Right lobe of liver (tissue), 6 donors: ENCODE measurements around the gene DNAH8. TPM values are rescaled to one million over a fixed set of nuclear protein-coding genes. Genes with fewer than 3 reads are reported as not detected.

ENCODE experiments used
- ATAC-seq, 4 donors: fragments of 200-7000 bp; cut with Tn5 transposase; one replicate each; pipeline ENCODE4 v1.9.1; 2020; ENCODE audit warnings: mild to moderate bottlenecking in 4 of 4, moderate library complexity in 4 of 4
- DNase-seq, 3 donors: peaks; one replicate each; pipeline ENCODE4 v3.0.0-alpha.2; 2020
- H3K27ac ChIP-seq, 3 donors: fragments of 200-600 bp; one replicate each; pipeline ENCODE4 v1.8.0; 2022
- H3K27me3 ChIP-seq, 2 donors: fragments of 200-600 bp; one replicate each; pipeline ENCODE4 v1.8.0; 2022
- H3K36me3 ChIP-seq, 4 donors: fragments of 200-600 bp; sonication (generic) in 1 of 4; one replicate each; pipeline versions ENCODE4 v1.5.1 to v1.8.0; 2017 to 2022; ENCODE audit warnings: control low read depth in 1 of 4
- H3K4me1 ChIP-seq, 4 donors: fragments of 200-600 bp; sonication (generic) in 1 of 4; one replicate each; pipeline versions ENCODE4 v1.5.1 to v1.8.0; 2017 to 2022; ENCODE audit warnings: control low read depth in 1 of 4
- H3K4me3 ChIP-seq, 3 donors: fragments of 200-600 bp; one replicate each; pipeline ENCODE4 v1.8.0; 2022
- H3K9me3 ChIP-seq, 4 donors: fragments of 200-600 bp; sonication (generic) in 1 of 4; one replicate each; pipeline versions ENCODE4 v1.5.1 to v1.8.0; 2017 to 2022; ENCODE audit warnings: control low read depth in 1 of 4
- POLR2A ChIP-seq: fragments of 450-650 bp; IDR thresholded peaks from one replicate; pipeline ENCODE4 v1.6.1; 2017; ENCODE audit warnings: antibody characterized with exemption, mild to moderate bottlenecking
- WGBS: methylation state at CpG from one replicate; pipeline ENCODE4 v1.1.6; 2018; ENCODE audit warnings: low coverage, low lambda C conversion rate; ENCODE audit not compliant: insufficient coverage; ENCODE audit errors: missing lambda C conversion rate; 5-methylcytosine and 5-hydroxymethylcytosine counted together
- intact Hi-C, 2 donors: fragments of 100-400 bp; cut with DNase I; formaldehyde crosslinking; loops; one replicate each; pipeline versions ENCODE4 v1.11.2 to v1.14.1; 2022
- total RNA-seq, 6 experiments: library from RNA; depleted of rRNA in 2 of 6; stranded (reverse); fragments of >200 nt in 2 of 6; fragmentation: NEBNext Ultra II Directional in 3 of 6; extraction: Animal tissue kit (Norgen Biotek cat#: 25700) in 3 of 6; gene quantifications; one replicate each; pipeline versions ENCODE4 v1.1.0 to v1.2.4, GENCODE V29; 2016 to 2023
- TF ChIP-seq, protein P1 (sequence below), 4 donors: fragments of 200-600 bp in 3 of 4; fragments of 450-650 bp in 1 of 4; IDR thresholded peaks; one replicate each; pipeline versions ENCODE4 v1.5.1 to v1.8.0; 2016 to 2022; ENCODE audit warnings: antibody characterized with exemption in 4 of 4, mild to moderate bottlenecking in 2 of 4
- donor health status: DM: no; HTN: yes; CAD: no.
- donor health status: DM: no; HTN: no; CAD: no.
- donor health status: DM: no; HTN: no; CAD: no.
- donor health status: DM: no; HTN: yes; CAD: no.
- donor health status: DM: no; HTN: yes; CAD: no.

The DNAH8 gene
- total RNA-seq, 6 experiments from 2014 or later: 0.02 TPM; not detected in 5

DNA sequence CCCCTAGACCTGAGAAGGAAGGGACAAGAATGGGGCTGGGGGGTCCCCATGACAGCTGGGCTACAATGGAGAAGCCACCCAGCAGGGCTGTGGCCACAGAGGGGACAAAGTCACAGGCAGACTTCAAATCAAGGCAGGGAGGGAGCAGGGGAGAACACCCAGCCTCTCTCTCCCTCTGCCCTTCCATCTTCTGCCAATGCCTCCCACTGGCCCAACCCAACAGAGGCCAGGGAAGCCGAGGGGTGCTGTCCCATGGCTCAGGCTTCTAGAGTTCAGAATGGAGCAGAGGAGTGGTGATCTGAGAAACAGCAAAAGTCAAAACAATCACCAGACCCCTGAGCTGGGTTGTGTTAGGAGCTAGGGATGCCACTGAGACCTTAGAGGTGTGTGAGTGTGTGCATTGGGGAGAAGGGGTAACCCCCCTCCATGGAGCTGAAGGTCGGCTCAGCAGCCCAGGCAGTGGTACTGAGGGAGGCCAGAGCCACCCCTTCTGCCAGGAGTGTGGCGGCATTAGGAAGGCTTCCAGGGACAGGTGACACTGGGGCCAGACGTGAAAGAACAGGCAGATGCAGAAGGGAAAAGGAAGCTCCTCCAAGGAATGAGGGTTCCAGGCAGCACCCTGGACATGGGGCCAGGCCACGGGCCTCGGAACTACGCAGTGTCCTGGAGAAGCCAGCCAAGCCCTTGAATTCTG, 345.5 kb downstream of the DNAH8 start:
- ATAC-seq: no peak
- no peak for TF ChIP-seq POLR2A
- TF ChIP-seq, protein P1, sequence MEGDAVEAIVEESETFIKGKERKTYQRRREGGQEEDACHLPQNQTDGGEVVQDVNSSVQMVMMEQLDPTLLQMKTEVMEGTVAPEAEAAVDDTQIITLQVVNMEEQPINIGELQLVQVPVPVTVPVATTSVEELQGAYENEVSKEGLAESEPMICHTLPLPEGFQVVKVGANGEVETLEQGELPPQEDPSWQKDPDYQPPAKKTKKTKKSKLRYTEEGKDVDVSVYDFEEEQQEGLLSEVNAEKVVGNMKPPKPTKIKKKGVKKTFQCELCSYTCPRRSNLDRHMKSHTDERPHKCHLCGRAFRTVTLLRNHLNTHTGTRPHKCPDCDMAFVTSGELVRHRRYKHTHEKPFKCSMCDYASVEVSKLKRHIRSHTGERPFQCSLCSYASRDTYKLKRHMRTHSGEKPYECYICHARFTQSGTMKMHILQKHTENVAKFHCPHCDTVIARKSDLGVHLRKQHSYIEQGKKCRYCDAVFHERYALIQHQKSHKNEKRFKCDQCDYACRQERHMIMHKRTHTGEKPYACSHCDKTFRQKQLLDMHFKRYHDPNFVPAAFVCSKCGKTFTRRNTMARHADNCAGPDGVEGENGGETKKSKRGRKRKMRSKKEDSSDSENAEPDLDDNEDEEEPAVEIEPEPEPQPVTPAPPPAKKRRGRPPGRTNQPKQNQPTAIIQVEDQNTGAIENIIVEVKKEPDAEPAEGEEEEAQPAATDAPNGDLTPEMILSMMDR (IDR thresholded peaks at IDR 0.05): no peak
- intact Hi-C loops: no loop called here
- no peak overlapping the region for H3K27ac ChIP-seq
- H3K27me3 ChIP-seq: no peaks in the 10 kb centered on the region
- no peaks in the 10 kb centered on the region for H3K4me1 ChIP-seq
- H3K4me3 ChIP-seq: no peak overlapping the region
- WGBS: 83% methylated on average over 3 of the region's 7 CpGs
- no peaks in the 10 kb centered on the region for H3K9me3 ChIP-seq
- H3K36me3 ChIP-seq: no peaks in the 10 kb centered on the region
- no peak for DNase-seq

DNA sequence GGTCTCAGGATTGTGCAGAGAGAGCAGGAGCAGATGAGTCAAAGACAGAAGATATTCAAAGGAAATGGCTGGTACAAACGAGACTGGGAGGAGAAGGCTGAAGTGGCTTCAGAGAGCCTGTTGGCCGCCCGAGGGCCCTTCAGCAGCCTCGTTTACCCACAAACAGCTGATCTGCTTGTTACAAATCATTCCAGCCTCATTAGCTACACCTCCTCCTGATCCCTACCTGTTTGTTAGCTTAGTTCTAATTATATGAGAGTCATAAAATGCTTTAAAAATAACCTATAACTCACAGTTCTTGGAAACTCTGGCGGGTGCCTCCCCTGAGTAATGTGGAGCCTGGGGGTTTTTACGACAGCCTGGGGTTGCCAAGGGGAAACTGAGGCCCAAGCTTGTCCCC, 346.1 kb downstream of the DNAH8 start:
- TF ChIP-seq, protein P1 (IDR thresholded peaks at IDR 0.05): no peak
- TF ChIP-seq POLR2A: no peak
- WGBS: 41% methylated on average over 6 of the region's 6 CpGs
- H3K4me3 ChIP-seq: no peak overlapping the region
- ATAC-seq (no peak), DNase-seq (no peak)
- no peaks in the 10 kb centered on the region for H3K27me3 ChIP-seq
- no peaks in the 10 kb centered on the region for H3K9me3 ChIP-seq
- intact Hi-C loops: no loop called here
- H3K27ac ChIP-seq: no peak overlapping the region
- no peaks in the 10 kb centered on the region for H3K36me3 ChIP-seq
- no peaks in the 10 kb centered on the region for H3K4me1 ChIP-seq

DNA sequence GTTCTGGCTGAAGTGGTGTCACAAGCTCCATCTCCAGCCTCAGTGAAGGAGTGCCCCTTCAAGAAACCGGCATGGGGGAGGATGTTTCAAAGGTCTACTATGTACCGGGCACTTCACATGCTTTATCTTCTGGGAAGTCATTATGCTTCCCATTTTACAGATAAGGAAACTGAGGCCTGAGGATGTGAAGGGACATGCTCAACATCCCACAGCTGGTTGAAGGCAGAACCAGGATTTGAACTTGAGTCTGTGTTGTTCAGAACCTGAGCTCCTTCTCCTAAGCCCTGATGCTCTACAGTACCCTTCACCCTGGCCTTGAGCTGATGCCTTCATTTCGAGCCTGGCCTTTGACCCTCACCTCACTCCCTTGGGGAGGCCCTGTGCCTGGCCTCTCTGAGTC, 346.5 kb downstream of the DNAH8 start:
- 60% methylated on average over 1 of the region's 3 CpGs for WGBS
- intact Hi-C loops: no loop called here
- ATAC-seq: no peak
- no peaks in the 10 kb centered on the region for H3K4me1 ChIP-seq
- DNase-seq: no peak
- H3K27me3 ChIP-seq: no peaks in the 10 kb centered on the region
- H3K9me3 ChIP-seq: no peaks in the 10 kb centered on the region
- TF ChIP-seq, protein P1 (IDR thresholded peaks at IDR 0.05): no peak
- no peak for TF ChIP-seq POLR2A
- no peak overlapping the region for H3K4me3 ChIP-seq
- no peaks in the 10 kb centered on the region for H3K36me3 ChIP-seq
- no peak overlapping the region for H3K27ac ChIP-seq

DNA sequence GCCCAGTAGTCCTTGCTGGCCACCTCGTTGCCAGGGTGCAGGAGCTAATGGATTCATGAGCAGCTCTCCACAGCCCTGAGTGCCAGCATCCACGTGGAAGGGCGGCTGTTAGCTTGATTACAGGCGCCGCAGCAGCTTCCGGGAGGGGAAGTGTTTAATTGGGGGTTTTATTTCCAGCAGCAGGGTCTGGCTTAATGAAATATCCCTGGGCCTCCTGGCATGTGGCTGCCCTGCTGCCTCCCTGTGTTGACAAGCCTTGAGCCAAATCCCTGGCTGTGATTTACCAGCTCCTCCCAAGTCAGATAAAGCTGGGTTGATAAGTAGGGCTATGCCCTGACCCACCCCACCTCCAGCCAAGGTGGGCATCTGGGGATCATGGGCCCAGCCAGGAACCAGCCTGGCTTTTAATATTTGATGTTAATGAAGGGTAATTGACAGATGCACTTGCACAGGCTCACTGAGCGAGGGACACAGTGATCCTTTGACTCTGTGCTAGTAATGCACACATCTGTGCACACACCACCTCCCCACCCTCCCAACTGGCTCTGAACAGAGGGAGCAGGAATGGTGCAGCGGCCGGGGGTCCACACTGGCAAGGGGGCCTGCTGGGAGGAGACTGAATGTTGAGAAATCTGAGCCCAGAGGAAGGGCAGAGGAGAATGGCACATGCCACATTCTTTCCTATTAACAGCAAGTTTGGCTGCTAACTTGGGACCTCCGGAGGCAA, 347.1 kb downstream of the DNAH8 start:
- no peaks in the 10 kb centered on the region for H3K4me1 ChIP-seq
- no peaks in the 10 kb centered on the region for H3K9me3 ChIP-seq
- no peak overlapping the region for H3K4me3 ChIP-seq
- TF ChIP-seq POLR2A: no peak
- TF ChIP-seq, protein P1 (IDR thresholded peaks at IDR 0.05): no peak
- intact Hi-C loops: no loop called here
- H3K27ac ChIP-seq: no peak overlapping the region
- H3K27me3 ChIP-seq: no peaks in the 10 kb centered on the region
- DNase-seq: no peak
- no peaks in the 10 kb centered on the region for H3K36me3 ChIP-seq
- 37% methylated on average over 3 of the region's 10 CpGs for WGBS
- no peak for ATAC-seq
